ENCODE data around the gene ATG2B.
"Not testable (repeated sequence)": the region's sequence is repeated elsewhere in the genome, so short reads cannot be mapped to it uniquely, and the experiment has no call there.

The ATG2B gene

DNA sequence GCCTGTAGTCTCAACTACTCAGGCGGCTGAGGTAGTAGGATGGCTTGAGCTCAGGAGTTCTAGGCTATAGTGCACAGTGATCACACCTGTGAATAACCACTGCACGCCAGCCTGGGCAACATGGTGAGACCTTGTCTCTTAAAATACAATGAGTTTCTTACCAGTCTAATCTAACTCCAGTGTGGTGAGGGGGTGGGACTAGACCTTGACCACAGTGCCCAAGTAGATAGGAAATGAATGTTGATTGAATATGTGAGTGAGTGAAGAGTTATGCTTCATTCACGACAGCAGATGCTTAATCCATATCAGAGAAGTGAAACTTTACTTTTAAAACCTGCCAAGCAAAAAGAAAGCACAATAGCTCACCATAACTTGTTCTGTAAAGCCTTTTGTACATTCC, 17.6 kb upstream of the ATG2B start:
- Histone ChIP-seq H3K4me3 (no peak overlapping the region), H3K27ac (no peak overlapping the region)

DNA sequence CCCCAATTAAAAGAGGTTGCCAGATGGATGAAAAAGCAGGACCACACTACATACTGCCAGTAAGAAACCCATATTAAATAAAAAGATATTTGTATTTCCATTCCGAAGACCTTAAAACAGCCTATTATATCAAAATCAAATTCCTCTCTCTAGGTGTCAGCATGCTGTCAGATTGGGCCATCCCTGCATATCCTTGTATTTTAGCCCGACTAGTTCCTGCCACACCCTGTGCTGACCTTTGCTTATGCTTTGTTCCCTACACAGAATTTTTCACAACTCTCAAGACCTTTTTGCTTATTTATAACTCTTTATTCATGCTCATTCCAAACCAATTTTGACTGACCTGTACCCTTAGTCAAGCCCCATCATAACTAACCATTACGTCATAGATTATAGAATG, 13.0 kb upstream of the ATG2B start:
- no peak overlapping the region for H3K27ac ChIP-seq

DNA sequence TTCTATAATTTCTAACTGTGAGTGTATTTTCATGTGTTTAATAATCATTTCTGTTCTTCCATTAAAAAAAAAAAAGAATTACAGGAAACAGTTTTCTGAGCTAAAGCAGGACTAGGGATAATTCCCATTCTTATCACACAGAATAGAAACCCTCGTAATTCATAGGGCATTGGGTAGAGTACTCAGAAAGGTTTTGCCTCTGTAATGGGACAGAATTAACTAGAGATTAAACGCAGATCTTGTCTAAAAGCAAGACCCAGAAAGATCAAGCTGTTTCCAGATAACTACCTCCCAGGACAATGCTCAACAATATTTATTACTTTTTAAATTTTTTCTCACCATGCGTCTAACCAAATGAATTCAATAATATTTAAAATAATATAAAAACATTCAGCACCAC, 10.4 kb upstream of the ATG2B start:
- no peak overlapping the region for H3K27ac ChIP-seq

More for the DNA sequence above, 13.0 kb upstream of the ATG2B start:
- no peak overlapping the region for H3K4me3 ChIP-seq

DNA sequence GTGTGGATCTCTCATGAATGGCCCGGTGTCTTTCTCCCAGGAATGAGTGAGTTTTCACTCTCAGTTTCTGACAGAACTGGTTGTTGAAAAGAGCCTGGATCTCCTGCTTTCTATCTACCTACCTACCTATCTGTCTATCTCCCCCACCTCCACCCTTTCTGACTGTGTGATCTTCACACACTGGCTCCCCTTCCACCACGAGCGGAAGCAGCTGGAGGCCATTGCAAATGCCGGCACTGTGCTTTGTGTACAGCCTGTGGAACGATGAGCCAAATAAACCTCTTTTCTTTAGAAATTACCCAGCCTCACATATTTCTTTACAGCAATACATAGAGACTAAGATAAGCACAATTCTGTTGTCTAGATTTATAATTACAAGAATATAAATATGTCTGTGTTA, 7.4 kb upstream of the ATG2B start:
- Histone ChIP-seq H3K4me3 (no peak overlapping the region), H3K27ac (no peak overlapping the region)

More for the DNA sequence above, 10.4 kb upstream of the ATG2B start:
- no peak overlapping the region for H3K4me3 ChIP-seq

DNA sequence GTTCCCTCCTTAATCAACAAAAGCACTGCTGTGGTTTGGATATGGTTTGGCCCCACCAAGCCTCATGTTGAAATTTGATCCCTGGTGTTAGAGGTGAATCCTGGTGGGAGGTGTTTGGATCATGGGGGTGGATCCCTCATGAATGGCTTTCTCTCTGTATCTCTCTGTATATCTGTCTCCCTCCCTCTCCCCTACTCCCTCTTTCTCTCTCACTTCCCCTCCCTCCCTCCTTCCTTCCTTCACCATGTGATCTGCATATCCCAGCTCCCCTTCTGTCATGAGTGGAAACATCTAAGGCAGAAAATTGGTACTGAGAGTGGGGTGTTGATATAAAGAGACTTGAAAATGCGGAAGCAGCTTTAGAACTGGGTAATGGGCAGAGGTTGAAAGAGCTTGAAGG, 5.4 kb upstream of the ATG2B start:
- Histone ChIP-seq H3K27ac (no peak overlapping the region), H3K4me3 (no peak overlapping the region)

DNA sequence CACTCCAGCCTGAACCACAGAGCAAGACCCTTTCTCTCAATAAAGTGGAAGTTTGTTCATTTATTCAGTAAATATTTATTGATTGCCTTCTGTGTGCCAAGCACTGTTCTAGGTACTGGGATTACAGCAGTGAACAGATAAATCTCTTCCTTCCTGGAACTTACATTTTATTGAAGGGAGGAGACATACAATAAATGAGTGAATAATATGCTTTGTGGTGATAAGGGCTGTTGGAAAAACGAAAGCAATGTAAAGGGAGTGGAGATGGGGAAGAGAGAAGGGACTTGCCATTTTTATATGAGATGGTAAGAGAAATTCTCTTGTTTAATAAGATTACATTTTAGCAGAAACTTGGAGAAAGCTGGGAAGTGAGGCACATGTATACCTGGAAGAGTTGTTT, 1.8 kb upstream of the ATG2B start:
- H3K4me3 ChIP-seq, result no peak overlapping the region

DNA sequence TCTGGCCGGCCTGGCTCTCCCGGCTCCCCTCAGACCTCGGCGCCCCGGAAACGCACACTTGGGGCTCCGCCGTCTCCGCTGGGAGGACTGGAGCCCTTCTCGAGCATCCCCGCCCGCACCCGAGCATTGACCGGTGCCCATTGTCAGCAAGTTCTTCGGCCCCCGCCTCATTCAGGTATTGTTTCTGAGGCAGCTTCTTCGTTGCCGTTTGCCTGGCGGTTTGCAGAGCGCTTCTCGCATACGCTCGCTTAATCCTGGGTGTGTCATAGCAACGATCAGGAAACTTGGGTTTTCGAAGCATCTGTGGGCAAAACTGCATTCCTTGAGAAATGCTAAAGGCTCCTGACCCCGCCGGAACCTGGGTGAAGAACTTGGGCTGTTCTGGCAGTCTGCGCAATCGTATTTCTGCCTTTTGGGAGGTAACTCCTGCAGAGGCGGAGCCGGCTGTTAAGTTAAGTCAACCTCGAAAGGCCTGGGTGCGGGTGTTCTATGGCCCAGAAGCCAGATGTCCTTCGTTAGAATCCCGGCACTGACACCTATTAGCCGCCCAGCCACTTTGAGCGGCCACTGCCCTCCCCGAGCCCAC, 703 bp upstream of the ATG2B start:
- H3K4me3 ChIP-seq, result peak overlapping the region; percentile 66 to 100 (median 97)
- peak overlapping the region; percentile 69 to 99 (median 91) for H3K27ac ChIP-seq

More for the DNA sequence above, 1.8 kb upstream of the ATG2B start:
- H3K27ac ChIP-seq, result no peak overlapping the region

DNA sequence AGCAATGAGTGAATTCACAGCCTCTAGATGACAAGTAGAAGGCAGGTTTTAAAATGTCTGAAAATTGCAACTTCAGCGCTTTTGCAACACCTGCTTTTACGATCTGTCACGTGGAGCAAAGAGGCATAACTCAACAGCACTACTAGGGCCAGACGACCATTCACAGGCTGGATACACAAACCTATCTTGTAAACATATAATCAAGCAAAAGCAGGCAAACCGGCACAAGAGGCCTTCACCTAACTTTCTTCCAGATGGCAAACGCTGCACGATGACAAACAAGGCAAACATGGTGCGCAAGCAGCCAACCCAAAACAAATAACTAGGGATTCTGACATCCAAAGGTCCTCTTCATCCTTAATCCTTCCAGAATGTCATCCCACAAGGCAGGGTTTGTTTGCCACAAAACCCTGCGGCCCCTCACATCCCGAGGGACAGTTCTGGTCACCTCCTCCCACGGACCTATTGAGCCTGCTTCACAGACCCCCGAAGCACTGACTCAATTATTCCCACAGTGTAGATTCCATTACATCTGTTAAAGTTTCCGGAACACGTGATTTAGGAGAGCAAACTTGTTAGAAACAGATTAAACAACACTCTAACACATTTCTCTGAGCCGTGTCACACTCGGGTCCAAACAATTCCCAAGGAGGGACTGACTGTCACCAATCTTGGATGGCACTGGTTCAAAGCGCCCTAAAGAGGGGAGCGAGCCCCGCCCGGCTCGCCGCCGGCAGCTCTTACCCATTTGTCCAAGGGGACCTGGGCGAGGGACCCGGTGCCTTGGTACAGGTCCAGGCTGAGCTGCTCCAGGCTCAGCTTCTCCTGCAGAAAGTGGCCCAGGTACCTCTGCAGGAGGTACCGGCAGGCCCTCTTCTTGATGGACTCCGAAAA, 823 bp downstream of the ATG2B start:
- Histone ChIP-seq H3K27ac (peak overlapping the region; percentile 76 to 99 (median 91)), H3K4me3 (peak overlapping the region; percentile 66 to 100 (median 97))

DNA sequence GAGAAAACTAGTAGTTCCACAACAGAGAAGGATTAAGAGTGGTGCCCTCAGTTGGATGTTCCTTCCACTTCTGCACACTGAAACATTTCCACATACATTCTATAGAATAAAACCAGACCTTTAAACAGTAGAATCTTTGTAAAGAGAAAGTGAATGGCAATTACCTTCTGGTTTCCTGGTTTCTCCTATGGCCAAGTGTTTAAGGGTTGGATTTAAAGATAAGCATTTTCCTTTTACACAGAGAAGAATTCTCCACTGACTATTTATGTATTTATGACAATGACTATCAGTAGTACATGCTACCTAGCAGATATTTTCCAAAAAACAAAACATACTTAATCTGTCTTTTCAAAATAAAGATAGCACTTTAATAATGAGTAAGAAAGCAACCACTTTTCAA, 3.2 kb downstream of the ATG2B start:
- no peak overlapping the region for H3K4me3 ChIP-seq
- no peak overlapping the region for H3K27ac ChIP-seq

DNA sequence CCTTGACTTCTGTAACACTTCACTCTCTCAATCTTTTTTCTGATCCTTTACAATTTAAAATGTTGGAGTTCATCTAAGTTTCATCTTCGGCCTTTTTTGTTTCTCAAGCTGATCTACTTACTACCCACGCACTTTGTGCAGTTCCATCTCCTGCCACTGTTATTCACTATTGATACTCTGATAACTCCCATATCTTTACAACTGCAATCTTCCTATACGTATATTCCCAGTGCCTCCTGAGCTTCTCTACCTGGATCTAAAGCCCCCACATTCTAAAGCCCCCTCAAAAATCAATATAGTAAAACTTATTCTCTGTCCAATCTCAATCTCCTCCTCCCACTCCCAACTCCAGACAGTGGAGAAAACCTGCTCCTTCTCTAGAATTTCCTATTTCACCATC, 5.9 kb downstream of the ATG2B start:
- Histone ChIP-seq H3K27ac (no peak overlapping the region), H3K4me3 (no peak overlapping the region)

DNA sequence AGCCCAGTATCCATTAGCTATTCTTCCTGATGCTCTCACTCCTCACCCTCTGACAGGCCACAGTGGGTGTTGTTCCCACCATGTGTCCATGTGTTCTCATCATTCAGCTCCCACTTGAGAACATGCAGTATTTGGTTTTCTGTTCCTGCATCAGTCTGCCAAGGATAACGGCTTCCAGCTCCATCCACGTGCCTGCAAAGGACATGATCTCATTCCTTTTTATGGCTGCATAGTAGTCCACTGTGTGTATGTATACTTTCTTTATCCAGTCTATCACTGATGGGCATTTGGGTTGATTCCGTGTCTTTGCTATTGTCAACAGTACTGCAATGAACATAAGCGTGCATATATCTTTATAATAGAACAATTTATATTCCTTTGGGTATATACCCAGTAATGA, 8.9 kb downstream of the ATG2B start:
- Histone ChIP-seq H3K27ac (no peak overlapping the region), H3K4me3 (no peak overlapping the region)

DNA sequence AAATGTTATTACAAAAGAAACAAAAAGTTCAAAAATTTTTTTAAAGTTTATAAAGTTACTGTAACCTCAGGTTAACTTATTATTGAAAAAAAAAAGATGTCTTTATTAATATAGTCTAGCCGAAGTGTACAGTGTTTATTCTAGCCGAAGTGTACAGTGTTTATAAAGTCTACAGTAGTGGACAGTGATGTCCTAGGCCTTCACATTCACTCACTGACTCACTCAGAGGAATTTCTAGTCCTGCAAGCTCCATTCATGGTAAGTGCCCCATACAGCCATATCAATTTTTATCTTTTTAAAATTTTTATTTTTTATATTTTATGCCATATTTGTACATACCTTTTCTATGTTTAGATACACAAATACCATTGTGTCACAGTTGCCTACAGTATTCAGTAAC, 10.4 kb downstream of the ATG2B start:
- H3K27ac ChIP-seq, result no peak overlapping the region
- H3K4me3 ChIP-seq, result no peak overlapping the region

DNA sequence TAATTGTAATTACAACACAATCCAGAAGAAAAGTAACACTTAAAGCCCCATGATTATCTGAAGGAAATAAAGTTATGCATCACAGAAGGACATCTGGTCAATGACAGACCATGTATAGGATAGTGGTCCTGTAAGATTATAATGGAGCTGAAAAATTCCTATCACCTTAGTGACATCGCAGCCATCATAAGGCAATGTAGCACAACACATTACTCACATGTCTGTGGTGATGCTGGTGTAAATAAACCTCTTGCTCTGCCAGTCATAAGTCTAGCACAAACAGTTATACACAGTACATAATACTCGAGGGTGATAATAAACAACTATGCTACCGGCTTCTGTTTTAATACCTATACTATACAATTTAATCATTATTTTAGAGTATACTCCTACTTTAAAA, 11.2 kb downstream of the ATG2B start:
- H3K4me3 ChIP-seq, result no peak overlapping the region
- no peak overlapping the region for H3K27ac ChIP-seq

DNA sequence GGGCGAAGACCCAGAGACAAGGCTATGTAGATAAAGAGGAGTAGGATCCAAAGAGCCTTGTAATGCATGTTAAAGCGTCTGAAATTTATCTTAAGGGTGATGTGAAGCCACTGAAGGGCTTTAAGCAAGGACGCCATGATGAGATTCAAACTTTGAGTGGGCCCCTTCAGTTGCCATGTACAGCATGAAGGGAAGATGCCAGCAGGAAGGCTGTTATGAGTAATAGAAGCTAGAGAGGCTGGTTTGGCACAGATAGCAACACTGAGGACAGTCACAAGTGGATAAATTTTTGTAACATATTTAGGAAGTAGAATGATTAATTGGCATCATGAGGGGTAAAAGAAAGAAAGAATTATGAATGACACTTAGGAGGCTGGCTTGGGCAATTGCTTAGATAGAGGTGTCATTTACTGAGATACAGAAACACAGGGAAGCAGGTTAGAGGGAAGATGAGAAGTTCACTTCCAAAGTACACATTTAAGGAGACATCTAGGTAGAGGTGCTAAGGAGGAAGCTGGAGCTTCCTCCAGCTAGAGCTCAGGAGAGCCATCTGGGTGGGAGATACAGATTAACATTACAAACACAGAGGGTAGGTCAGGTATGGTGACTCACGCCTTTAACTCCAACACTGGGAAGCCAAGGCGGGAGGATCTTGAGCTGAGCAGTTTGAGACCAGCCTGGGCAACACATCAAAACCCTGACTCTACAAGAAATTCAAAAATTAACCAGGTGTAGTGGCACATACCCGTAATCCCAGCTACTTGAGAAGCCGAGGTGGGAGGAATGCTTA, 13.7 kb downstream of the ATG2B start:
- H3K27ac ChIP-seq, result no peak overlapping the region
- H3K4me3 ChIP-seq, result no peak overlapping the region

DNA sequence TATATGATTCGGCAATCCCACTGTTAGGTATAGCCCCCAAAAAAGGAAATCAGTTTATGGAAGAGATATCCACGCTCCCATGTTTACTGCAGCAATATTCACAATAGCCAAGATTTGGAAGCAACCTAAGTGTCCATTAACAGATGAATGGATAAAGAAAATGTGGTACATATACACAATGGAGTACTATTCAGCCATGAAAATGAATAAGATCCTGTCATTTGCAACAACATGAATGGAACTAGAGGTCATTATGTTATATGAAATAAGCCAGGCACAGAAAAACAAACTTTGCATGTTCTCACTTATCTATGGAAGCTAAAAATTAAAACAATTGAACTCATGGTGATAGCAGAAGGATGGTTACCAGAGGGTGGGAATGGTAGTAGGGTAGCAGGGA, 15.2 kb downstream of the ATG2B start:
- not testable (repeated sequence) for H3K27ac ChIP-seq, H3K4me3 ChIP-seq

DNA sequence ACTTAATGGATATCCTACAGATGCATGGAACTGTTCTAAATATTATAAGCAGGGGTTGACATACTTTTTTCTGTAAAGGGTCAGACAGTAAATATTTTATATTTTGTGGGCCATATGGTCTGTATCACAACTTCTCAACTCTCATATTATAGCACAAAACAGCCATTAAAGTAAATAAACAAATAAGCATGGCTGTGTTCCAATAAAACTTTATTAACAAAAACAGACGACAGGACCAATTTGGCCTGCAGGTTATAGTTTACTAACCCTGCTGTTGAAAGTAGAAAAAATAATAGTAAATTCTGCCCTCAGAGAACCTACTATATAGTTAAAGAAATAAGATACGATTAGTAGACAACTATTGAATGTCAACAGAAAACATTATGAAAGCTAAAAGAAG, 17.5 kb downstream of the ATG2B start:
- no peak overlapping the region for H3K27ac ChIP-seq

DNA sequence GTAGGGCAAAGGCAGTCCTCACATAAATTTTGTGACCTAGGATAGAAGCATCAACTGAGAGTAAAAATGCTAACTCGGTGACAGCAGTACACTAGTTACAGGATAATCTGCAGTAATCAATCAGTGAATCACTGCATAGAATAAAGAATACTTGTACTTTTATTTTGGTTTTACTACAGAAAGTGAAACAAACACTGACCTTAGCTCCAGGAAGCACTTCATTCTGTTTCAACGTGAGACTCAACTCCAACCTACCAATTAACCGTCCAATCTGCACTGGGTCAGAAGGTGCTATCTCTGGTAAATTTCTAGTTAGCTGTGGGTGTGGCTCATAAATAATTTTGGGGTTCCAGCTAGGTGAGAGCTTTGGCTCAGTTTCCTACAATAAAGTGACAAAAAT, 21.8 kb downstream of the ATG2B start:
- H3K27ac ChIP-seq, result no peak overlapping the region
- no peak overlapping the region for H3K4me3 ChIP-seq

More for the DNA sequence above, 17.5 kb downstream of the ATG2B start:
- H3K4me3 ChIP-seq, result no peak overlapping the region

DNA sequence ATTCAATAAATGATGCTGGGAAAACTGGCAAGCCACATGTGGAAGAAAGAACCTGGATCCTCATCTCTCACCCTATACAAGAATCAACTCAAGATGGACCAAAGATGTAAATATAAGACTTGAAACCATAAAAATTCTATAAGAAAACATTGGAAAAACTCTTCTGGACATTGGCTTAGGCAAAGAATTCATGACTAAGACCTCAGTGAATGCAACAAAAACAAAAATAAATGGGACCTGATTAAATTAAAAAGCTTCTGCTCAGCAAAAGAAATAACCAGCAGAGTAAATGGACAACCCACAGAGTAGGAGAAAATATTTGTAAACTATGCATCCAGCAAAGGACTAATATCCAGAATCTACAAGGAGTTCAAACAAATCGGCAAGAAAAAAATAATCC, 24.6 kb downstream of the ATG2B start:
- H3K27ac ChIP-seq, result no peak overlapping the region
- H3K4me3 ChIP-seq, result no peak overlapping the region

DNA sequence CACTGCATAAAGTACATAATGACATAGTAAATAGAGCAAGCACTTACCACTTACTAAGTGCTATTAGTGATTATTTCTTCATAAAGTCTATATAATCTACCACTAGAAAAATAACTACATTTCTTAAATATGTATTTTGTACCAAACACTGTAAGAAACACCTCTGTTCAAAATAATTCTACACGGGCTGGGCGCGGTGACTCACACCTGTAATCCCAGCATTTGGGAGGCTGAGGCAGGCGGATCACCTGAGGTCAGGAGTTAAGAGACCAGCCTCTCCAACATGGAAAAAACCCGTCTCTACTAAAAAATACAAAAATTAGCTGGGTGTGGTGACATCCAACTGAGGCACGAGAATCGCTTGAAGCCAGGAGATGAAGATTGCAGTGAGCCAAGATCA, 38.9 kb downstream of the ATG2B start:
- Histone ChIP-seq H3K4me3 (no peak overlapping the region), H3K27ac (no peak overlapping the region)

DNA sequence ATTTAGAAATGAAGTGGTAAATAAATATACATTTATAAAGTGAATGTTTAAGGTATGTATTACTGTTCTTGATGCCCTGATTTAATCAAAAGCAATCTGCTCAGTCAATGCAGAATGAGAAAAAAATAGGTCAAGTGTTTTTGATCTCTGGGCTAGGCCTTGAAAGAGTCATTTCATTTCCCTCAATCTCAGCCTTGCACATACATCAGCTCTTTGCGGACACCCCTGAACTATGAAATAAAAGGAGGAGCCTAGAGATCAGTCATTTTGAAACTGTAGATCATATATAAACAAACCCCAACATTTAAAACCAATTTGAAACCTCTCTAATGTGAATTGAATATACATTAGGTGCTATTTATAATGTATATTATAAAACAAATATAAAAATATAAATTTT, 42.5 kb downstream of the ATG2B start:
- Histone ChIP-seq H3K4me3 (no peak overlapping the region), H3K27ac (no peak overlapping the region)

DNA sequence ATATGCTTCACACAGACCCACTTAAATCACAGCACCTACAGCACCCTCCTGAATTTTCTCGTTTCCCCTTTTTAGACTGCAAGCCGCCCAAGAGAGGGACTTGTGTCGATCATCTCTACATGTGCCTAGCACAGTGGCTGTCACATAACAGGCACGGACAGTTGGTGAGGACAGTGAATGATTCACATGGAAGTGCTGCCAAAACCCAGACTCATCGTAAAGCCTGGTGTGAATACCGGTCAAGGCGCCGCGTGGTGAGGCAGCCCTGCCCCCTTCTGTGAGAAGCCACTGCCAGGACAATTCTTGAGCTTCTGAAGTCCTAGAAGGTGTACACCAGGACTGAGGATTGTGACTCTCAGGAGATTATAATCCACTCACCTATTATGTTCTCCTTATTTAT, 44.3 kb downstream of the ATG2B start:
- H3K4me3 ChIP-seq, result no peak overlapping the region
- H3K27ac ChIP-seq, result no peak overlapping the region
